ENCODE results near the gene TPD52L2. TPM values are rescaled to one million over a fixed set of nuclear protein-coding genes. Genes with fewer than 3 reads are reported as not detected.
"Not testable (repeated sequence)": the region's sequence is repeated elsewhere in the genome, so short reads cannot be mapped to it uniquely, and the experiment has no call there.

The TPD52L2 gene
- total RNA-seq, 1 donor from 2014 or later, result 114 TPM

DNA sequence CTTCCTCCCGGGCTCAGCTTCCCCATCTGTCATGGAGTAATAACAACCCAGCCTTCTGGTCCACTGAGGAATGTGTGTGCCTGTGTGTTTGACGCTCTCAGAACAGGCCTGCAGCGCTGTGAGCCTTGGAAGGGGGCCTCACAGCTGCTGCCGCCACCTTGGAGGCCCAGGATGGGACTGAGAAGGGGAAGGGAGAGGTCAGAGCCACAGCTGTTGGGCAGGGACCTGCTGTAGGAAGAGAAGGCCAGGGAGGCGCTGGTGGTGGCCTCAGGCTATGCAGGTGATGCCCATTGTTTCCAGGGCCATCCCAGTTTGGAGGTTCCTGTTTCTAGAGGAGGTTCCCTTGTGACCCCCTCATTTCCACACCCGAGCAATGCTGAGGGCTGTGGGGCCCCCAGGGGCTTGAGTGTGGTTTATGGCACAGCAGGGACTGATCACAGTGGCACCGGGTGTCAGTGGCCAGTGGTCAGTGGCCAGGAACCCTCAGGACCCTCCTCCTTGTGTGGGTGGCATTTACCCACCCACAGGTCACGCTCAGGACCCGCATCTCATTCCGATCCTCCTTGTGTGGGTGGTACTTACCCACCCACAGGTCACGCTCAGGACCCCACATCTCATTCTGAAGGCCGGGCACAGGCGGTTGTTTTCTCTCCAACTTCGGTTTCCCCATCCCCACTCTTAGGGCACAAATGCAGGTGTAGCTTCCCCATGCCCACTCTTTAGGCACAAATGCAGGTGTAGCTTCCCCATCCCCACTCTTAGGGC lies 14.0 kb downstream of the TPD52L2 start:
- no peak for DNase-seq (ENCODE audit: low spot score)

DNA sequence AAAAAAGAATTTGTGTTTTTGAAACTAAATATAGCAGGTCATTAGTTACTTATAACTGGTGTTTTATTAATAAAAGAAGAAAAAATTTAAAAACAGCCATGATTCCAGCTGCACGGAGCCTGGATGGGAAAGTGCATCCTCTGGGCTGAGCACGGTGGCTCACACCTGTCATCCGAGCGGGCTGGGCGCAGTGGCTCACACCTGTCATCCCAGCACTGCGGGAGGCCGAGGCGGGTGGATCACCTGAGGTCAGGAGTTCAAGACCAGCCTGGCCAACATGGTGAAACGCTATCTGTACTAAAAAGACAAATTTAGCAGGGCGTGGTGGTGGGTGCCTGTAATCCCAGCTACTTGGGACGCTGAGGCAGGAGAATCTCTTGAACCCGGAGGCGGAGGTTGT lies 15.8 kb downstream of the TPD52L2 start:
- DNase-seq (ENCODE audit: low spot score), result not testable (repeated sequence)

DNA sequence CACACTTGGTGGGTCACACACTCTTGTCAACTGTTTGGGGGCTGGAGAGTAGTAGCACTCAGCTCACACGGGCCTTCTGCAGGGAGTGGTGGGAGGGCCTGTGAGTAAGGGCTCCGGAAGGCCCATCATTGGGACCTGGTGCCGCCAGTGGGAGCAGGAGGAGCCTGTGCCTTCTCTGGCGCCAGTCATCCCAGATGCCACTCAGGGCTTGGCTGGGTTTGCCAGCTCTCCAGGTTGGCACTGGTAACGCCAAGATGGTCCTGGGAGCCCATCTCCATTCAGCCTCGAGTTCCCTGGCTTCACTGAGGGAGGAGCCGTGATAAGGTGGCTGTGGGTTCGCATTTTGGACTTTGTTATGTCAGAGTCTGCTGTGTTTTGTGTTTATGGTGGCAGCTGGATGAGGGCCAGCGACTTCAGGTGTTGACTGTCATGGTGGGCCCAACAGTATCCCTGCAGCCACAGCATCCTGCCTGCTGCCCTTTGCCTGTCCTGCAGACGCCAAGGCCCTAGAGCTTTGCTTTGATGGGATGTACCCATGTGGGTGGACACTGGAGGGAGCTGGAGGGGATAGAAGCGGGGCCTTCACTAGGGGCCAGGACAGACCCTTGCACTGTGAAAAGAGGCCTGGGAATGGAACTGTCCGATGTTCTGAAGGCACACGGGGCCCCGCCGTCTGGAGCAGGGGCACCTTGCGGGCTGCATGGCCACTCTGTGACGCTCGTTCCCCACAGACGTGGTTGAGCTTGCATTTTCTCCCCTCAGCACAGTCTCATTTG lies 16.6 kb downstream of the TPD52L2 start:
- DNase-seq (ENCODE audit: low spot score), result no peak

DNA sequence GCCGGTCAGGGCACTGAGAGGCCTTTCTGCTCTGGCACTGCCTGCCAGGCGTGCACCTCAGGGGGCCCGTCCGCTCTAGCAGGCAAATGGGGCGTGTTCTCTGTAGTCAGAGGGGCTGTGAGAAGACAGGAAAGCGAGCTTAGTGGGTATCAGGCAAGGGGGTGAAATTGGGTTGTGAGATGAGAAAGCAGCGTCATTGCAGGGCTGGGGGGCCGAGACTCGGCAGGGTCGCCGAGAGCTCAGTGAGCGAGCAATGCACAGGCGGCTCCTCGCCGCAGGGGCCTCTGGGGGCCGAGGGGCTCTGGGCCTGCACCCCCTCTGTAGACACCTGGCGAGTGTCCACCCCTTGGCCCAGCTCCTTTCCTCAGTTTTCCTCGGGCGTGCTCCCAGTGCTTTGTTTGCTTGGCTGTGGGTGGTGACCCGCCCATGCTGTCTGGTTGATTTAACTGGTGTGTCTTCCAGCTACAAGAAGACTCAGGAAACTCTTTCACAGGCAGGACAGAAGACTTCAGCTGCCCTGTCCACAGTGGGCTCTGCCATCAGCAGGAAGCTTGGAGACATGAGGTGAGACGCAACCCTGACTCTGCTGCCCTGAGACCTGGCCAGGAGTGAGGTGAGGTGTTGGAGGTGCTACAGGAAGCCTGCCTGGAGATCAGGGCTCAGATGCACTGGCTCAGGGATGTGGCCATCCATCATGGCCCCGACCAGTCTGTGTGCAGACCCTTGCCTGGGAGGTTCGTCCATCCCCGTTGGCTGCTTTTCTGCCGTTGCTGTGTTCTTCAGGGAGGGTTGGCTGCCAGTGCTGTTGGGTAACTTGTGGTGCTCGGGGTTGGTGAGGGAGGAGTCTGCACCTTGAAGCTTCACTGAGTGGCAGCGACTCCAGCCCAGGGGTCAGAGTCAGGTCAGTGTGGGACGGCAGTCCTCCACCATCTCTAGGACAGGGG lies 17.5 kb downstream of the TPD52L2 start:
- no peak for DNase-seq (ENCODE audit: low spot score)

DNA sequence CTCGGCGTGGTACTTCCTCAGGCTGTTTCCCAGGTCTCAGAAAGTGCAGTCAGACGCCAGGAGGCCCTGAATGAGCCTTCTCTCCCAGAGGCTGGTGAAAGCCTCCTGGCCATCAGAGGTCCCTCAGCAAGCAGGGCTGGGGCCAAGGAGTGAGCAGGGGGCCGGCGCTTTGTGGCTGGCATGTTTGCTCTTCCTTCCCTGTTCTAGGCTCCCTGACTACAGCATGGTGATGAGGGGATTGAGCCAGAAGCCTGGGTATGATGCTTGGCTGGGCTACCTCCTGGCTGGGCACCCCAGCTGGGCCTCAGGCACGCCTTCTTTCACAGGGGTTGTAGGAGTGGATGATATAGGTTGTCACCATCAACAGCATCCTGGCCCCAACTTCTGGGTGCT lies 18.1 kb downstream of the TPD52L2 start:
- DNase-seq (ENCODE audit: low spot score), result no peak

DNA sequence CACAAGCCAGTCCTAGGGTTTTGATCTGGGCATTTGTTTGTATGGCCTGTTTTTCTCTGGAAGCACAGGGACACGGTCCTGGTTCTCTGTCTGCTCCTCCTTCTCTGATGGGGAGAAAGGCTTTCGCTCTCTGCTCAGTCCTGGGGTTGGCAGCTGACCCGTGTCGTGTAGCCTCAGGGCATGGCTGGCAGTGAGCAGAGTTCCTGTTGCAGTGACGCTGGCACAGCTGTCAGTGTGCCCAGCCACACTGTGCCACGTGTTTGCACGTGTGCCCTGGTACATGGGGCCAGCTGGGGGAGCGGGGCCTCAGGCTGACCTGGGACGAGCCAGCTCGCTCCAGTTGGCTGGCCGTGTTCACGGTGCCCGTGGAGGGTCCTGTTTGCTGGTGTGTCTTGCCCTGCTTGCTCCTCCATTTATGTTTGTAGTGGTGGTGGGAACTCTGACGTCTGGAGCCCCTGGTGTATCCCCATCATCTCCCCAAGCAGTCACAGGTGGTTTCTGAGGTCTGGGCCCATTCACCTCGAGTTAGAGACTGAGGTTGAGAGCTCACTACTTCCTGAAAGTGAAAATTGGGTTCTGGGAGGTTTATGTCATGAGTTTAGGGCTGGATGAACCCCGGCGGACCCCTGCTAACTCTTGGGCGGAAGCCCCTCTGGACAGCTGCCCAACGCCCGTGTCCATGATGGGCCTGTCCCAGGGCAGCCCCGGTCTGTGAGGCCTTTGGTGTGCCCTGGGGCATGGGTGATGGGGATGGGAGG lies 19.6 kb downstream of the TPD52L2 start:
- no peak for DNase-seq (ENCODE audit: low spot score)

DNA sequence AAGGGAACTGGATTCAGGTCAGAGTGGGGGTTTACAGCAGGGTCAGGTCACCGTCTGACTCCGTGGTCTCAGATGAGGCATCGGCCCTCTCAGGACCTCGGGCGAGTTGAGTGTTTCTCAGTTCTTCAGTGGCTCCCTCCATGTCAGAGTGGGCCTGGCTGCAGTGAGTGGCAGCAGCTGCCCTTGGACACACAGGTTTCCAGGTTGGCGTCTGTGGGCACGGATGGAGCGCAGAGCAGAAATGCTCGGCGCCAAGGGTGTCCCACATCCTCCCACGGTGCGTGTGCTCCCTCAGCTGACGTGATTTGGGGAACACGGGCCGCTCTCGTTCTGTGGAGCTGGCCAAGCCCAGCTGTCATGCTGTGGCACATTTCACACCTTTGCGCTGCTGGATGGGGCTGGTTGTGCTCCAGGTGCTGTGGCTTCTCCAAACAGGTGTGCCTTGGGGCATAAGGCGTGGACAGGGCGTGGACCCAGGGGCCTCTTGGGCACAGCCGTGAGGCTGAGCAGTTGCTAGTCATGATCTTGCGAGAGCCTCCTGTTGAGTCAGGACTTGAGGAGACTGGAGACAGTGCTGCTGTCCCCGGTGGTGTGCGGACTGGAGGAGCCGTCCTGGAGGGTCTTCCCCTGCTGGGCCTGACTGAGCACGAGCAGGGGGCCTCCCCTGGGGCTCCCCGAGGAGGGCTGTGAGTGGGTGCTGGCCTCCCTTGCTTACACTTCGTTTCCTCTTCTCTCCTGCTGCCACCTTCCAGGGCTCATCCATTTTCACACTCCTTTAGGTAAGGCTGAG lies 20.4 kb downstream of the TPD52L2 start:
- no peak for DNase-seq (ENCODE audit: low spot score)

DNA sequence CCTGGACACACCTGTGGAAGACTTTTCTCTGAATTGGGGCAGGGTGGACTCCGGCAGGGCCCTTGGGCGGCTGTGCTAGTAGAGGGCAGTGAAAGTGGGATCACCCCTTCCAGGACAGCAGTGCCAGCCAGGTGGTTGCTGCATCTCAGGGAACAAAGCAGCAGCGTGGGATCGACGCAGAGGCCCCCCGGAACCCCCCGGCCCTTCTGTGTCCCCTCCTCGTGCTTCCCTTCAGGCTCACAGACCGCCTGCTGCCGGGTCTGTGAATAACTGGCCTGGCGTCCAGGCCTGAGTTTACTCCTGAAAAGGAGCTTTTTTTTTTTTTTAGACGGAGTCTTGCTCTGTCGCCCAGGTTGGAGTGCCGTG lies 21.0 kb downstream of the TPD52L2 start:
- DNase-seq (ENCODE audit: low spot score), result no peak

DNA sequence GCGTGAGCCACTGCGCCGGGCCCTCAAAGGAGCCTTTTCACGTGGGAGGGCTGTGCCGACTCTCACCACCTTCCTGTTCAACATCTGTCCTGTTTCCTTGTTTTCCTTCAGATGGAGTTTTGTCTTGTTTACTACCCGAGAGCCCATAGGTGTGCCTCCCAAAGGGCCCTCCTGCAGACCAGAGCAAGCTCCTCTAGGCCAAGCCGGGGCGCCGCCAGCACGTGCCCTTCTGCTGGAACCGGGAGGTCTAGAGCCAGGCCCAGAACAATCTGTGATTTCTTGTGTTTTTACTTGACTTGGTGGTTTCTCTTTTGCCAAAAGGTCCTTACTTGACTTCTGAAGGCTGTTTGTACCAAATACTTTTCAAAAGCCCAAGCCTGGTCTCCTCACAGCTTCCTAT lies 21.9 kb downstream of the TPD52L2 start:
- no peak for DNase-seq (ENCODE audit: low spot score)

DNA sequence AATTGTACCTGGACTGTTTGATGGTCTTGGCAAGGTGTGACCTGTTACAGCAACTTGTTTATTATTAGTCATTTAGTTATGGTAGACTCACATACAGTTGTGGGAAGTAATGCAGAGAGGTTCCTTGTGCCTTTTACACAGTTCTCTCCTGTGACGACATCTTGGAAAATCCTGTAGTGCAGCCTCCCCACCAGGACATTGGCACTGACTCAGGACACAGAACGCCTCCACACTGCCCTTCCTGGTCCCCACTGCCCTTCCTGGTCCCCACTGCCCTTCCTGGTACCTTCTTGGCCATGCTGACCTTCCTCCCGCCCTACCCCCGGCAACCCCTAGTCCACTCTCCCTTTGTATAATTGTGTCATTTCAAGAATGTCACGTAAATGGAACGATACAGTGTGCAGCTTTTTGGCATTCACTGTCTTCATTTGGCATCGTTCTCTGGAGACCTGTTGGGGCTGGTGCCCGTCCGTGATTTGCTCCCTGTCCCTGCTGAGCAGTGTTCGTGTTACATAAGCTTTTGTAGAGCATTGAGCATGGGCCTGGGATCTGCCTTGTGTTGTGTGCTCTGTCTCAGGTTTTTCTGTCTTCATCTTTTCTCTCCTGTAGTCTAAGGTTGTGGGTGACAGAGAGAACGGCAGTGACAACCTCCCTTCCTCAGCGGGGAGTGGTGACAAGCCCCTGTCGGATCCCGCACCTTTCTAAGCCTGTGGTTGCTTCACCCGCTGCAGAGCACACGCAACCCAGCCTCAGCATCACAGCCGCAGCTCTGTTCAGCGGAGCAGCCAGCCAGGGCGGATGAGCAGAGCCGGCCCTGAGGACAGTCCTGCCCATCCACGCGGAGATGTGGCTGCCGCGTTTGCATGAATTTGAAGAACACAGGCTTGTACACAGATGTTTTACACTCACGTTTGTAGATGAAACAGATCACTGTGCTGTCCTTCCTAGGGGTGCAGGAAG lies 24.5 kb downstream of the TPD52L2 start:
- no peak for DNase-seq (ENCODE audit: low spot score)

DNA sequence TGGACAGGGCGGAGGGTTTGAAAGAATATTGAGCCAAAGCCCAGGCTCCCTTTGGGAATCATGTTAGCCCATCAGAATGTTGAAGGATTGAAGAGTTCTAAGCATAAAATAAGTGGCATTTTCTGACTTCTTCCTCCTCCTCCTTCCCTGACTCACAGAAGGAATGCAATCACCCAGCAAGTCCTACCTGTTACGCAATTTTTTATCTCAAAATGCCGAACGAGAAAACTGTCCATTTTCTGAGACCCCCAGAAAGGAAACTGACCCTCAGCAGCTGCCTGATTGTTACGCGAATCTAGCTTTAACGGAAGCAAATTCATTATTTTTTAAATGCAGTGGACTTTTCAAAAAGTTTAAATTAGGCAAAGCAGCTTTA lies 25.1 kb downstream of the TPD52L2 start:
- DNase-seq (ENCODE audit: low spot score), result no peak

DNA sequence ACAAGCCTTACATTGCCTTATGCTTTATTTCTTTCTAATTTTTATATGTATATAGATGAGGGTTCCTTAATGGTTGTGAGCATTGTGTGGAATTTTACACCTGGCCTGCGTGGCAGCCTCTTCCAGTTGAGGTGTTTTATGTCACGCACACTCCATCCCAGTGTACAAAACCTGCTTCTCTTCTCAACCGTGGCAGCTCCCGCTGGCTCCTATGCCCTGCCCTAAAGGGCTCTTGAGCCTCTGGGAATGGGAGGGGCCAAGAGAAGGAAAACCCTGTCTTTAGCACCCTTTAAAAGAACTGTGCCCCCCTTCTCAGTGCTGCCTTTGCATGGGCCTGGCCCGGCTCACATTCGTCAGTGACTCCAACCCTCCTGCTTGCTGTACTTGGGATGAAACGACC lies 25.5 kb downstream of the TPD52L2 start:
- no peak for DNase-seq (ENCODE audit: low spot score)

DNA sequence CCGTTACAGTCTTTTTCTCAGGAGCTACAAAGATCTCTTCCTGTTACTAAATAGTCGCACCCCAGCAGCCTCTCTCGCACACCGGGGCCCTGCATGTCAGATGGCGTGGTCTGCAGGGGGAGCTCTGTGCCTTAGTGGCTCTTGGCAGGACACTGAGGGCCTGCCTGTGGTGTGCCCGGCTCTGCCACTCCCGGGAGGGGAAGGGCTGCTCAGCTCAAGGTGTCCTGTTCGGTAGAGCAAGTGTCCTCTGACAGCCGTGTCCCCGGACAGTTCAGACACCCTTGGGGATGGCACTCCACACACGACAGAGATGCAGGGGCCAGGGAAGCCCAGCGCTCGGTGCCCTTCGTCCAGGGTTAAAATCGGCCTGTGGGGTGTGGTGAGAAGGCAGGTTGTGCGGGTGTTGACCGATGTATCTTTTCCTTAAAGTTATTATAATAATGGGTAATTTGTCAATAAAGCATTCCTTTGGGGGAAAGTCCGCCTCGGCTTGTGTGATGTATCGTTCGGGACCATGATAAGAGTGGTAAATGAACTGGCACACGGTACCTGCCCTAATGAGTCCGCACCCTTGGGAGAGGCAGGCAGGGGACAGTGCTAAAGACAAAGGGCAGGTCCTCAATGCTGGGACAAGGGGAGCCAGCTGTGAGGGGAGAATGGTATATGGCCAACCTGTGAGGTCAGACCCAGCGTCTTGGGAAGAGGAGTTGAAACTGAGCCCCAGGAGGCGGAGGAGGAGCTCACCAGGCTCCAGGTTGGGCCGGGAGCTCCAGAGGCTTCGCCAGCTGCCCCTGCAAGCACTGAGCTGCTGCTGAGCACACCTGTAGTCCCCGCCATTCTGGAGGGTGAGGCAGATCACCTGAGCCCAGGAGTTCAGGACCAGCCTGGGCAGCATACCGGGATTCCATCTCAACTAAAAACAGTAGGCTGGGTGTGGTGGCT lies 26.3 kb downstream of the TPD52L2 start:
- DNase-seq (ENCODE audit: low spot score), result no peak

DNA sequence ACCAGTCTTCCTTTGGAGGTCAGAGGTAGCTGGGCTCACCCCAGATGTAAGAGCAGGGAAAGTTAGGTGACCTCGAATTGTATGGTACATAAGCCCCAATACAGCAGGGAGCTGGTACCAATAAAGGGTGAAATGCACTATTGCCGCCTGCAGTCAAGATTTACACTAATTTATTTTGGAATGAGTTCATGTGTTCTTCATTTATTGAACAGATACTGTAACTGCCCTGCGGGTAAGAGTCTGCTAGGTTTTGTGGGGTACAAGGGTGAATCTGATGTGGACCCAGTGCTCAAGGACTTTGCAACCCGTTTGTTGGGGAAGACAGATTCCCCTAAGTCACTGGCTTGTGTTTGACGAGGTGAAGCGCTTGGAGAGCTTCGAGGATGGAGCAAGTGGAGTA lies 27.3 kb downstream of the TPD52L2 start:
- DNase-seq (ENCODE audit: low spot score), result no peak

DNA sequence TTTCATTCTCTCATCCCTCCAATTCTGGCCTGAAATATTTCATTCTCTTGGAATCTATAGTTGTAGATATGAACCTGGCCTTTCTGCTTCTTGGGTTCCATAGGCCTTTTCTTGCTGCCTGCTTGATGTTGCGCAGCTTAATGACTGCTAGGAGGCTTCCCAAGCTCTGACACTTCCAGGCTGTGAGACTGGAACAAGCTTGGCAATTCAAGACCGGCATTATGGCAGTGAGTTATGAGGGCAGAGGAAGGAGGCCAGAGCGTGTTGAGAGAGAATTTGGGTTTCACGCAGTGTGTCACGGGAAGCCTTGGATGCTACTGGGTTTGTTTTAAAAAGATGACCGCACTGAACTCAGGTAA lies 28.9 kb downstream of the TPD52L2 start:
- DNase-seq (ENCODE audit: low spot score), result no peak

DNA sequence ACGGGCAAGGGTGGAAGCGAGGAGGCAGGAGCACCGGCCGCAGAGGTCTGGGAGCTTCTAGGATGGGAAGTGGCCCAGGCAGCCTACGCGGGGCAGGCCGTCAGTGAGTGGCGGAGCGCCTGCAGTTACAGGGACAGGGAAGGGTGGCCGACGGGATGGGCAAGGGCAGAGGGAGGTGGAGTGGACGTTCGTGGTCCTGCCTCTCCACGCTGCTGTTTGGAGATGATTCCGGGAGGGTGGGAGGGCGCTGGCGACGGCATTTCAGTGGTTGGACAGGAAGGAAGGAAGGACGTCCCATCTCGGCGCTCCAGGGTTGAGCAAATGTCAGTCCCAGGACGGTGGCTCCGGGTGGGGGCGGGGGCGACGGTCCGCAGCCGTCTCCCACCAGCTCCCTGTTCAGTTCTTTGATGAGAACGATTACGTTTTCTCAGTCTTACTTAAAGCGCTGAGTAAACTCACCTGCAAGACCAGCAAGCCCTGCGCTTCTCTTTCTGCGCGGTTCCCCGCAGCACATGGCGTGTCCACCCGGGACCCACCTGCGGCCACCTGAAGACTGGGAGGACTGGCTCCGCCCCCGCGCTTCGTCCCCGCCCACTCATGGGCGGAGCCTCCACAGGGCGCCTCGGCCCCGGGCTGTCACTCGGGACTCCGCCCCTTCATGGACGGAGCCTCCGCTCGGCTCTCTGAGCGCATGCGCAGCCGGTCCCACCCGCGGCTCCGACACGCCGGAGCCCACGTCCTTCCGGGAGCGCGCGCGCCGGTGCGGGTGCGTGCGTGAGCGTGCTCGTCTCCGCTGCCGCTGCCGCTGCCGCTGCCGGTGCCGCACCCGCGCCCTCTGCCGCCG lies 29.5 kb downstream of the TPD52L2 start, which contains the start of gene DNAJC5:
Gene DNAJC5, plus strand, starts transcription at position 769 of the 844 bp plus-strand sequence. CDS start 33,220 bp downstream, outside the sequence.
- peak; percentile 99 for DNase-seq (ENCODE audit: low spot score)
